Ovary (tissue), 9 donors: ENCODE results near the gene GPD1. TPM values are rescaled to one million over a fixed set of nuclear protein-coding genes. Genes with fewer than 3 reads are reported as not detected.
A peak's percentile ranks its signal among the peaks of the same experiment; 100 is the strongest.

Experiments used
- DNase-seq, 5 donors: peaks; one replicate each; pipeline ENCODE4 v3.0.0-alpha.2; 2019 to 2020
- H3K27ac ChIP-seq, 2 donors: fragments of 200-600 bp; one replicate each; pipeline versions ENCODE4 v1.5.1 to v1.8.0; 2019 to 2022
- H3K27me3 ChIP-seq: fragments of 200-600 bp; one replicate; pipeline ENCODE4 v1.8.0; 2022
- H3K36me3 ChIP-seq: fragments of 200-600 bp; sonication (generic); one replicate; pipeline ENCODE4 v1.5.1; 2019
- H3K4me1 ChIP-seq: one replicate; pipeline ENCODE4 v1.8.1; 2013; ENCODE audit warnings: mild to moderate bottlenecking, moderate library complexity; ENCODE audit not compliant: insufficient read depth
- H3K4me3 ChIP-seq: fragments of 200-600 bp; sonication (generic); one replicate; pipeline ENCODE4 v1.5.1; 2017
- H3K9me3 ChIP-seq, 2 donors: fragments of 200-600 bp in 1 of 2; sonication (generic) in 1 of 2; one replicate each; pipeline versions ENCODE4 v1.5.1 to v1.8.1; 2013 to 2019; ENCODE audit warnings: mild to moderate bottlenecking in 1 of 2, moderate library complexity in 1 of 2
- EP300 ChIP-seq: sonication (generic); formaldehyde crosslinking; IDR thresholded peaks from one replicate; pipeline ENCODE4 v1.6.1; 2017; ENCODE audit warnings: antibody characterized with exemption
- POLR2A ChIP-seq: fragments of 450-650 bp; IDR thresholded peaks from one replicate; pipeline ENCODE4 v1.6.1; 2017; ENCODE audit warnings: antibody characterized with exemption, mild to moderate bottlenecking, moderate library complexity
- WGBS, 3 donors: extraction: QIAGEN DNeasy Blood & Tissue Kit in 1 of 3; methylation state at CpG; one replicate each; pipeline versions ENCODE4 v1.1.5 to v1.1.7; 2013 to 2017; 5-methylcytosine and 5-hydroxymethylcytosine counted together
- intact Hi-C, 4 donors: fragments of 100-400 bp; cut with DNase I; formaldehyde crosslinking; loops; one replicate each; pipeline versions ENCODE4 v1.11.0 to v1.15.1; 2022 to 2023
- polyA plus RNA-seq, 2 donors: library from polyadenylated mRNA; stranded (reverse); fragments of 200-250 nt in 1 of 2; fragments of 350-450 nt in 1 of 2; fragmentation: Illumina TruSeq in 1 of 2; extraction: RNeasy Lipid Tissue Mini Kit (QIAGEN cat#74804) in 1 of 2; gene quantifications; one replicate each; pipeline ENCODE4 v1.2.3, GENCODE V29; 2013 to 2014
- total RNA-seq, 7 donors: library from RNA; depleted of rRNA in 2 of 7; stranded (reverse); fragments of >200 nt in 2 of 7; fragmentation: NEBNext Ultra II Directional in 3 of 7; extraction: Animal tissue kit (Norgen Biotek cat#: 25700) in 3 of 7; gene quantifications; one replicate each; pipeline versions ENCODE4 v1.1.0 to v1.2.4, GENCODE V29; 2016 to 2023
- TF ChIP-seq, protein P1 (sequence below), 3 donors: fragments of 450-650 bp in 2 of 3; fragments of 200-600 bp in 1 of 3; IDR thresholded peaks; one replicate each; pipeline versions ENCODE4 v1.5.1 to v1.8.0; 2016 to 2022; ENCODE audit warnings: antibody characterized with exemption in 3 of 3, mild to moderate bottlenecking in 1 of 3
- donor health status: DM: no; HTN: no; CAD: no; lungs with moderate emphysema.
- donor health status: DM: no; HTN: no; CAD: no.
- donor health status: Bipolar disorder and iron deficiency.
- donor health status: DM: yes; HTN: yes; CAD: no.
- donor health status: DM: no; HTN: no; CAD: no.
- donor health status: DM: yes; HTN: yes; CAD: no.

GPD1 gene
- total and polyA plus RNA-seq, 9 donors: 0.10 to 9.4 (median 0.46) TPM

DNA sequence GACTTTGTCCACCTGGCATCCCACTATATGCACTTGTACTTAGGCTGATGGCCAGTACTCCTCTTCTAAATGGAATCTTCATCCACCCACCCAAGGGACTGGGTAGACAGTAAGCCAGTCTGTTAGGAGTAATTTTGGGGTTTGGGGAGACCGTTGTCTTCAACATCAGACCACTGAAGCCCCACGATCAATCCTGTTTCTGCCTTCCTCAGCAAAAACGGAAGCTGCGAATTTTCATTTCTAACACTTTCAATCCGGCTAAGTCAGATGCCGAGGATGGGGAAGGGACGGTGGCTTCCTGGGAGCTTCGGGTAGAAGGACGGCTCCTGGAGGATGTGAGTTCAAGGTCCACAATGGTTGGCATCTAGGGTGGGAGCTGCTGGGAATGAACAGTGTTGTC is 16.7 kb upstream of the GPD1 start:
- TF ChIP-seq, protein P1, sequence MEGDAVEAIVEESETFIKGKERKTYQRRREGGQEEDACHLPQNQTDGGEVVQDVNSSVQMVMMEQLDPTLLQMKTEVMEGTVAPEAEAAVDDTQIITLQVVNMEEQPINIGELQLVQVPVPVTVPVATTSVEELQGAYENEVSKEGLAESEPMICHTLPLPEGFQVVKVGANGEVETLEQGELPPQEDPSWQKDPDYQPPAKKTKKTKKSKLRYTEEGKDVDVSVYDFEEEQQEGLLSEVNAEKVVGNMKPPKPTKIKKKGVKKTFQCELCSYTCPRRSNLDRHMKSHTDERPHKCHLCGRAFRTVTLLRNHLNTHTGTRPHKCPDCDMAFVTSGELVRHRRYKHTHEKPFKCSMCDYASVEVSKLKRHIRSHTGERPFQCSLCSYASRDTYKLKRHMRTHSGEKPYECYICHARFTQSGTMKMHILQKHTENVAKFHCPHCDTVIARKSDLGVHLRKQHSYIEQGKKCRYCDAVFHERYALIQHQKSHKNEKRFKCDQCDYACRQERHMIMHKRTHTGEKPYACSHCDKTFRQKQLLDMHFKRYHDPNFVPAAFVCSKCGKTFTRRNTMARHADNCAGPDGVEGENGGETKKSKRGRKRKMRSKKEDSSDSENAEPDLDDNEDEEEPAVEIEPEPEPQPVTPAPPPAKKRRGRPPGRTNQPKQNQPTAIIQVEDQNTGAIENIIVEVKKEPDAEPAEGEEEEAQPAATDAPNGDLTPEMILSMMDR (IDR thresholded peaks at IDR 0.05): no peak
- no peak for TF ChIP-seq EP300
- TF ChIP-seq POLR2A: no peak
- H3K4me1 ChIP-seq: peaks cover 2% of the 10 kb centered on the region
- no peaks in the 10 kb centered on the region for H3K9me3 ChIP-seq
- H3K4me3 ChIP-seq: no peak overlapping the region
- 70 to 80% (median 72%) methylated on average over 9 of the region's 9 CpGs for WGBS, 3 donors
- no peak for DNase-seq
- H3K27ac ChIP-seq: no peak overlapping the region
- no peaks in the 10 kb centered on the region for H3K36me3 ChIP-seq
- intact Hi-C loops: loop anchor here in 1 of 4 donors (10.0 kb wide), 1 partner anchor 228 kb away; no protein-coding TSS in a partner anchor
- H3K27me3 ChIP-seq: no peaks in the 10 kb centered on the region

DNA sequence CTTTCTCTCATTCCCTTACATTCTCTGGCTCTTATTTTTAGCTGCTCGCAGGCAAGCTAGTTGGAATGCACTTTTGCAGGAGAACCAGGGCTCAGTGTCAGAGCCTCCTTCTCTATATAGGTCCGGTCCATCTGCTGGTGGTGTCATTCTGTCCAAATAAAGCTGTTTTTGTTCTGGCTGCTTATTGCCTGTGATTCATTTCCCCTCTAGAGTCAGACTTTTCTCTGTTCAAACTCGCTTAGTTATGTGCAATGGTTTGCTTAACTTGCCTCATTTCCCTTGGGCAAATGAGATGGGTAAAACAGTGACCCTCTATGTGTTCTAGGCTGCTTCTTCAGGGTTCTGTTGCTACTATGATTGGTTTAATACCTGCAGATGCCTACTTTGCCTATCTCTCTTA is 15.8 kb upstream of the GPD1 start:
- H3K27ac ChIP-seq: no peak overlapping the region
- H3K9me3 ChIP-seq: no peaks in the 10 kb centered on the region
- H3K36me3 ChIP-seq: no peaks in the 10 kb centered on the region
- intact Hi-C loops: loop anchor here in 1 of 4 donors (10.0 kb wide), 1 partner anchor 227 kb away; no protein-coding TSS in a partner anchor
- WGBS, 3 donors: 65 to 72% (median 69%) methylated on average over 3 of the region's 3 CpGs
- DNase-seq: no peak
- TF ChIP-seq EP300 (no peak), POLR2A (no peak)
- TF ChIP-seq, protein P1 (IDR thresholded peaks at IDR 0.05): no peak
- H3K4me1 ChIP-seq: peaks cover 2% of the 10 kb centered on the region
- H3K27me3 ChIP-seq: no peaks in the 10 kb centered on the region
- H3K4me3 ChIP-seq: no peak overlapping the region

DNA sequence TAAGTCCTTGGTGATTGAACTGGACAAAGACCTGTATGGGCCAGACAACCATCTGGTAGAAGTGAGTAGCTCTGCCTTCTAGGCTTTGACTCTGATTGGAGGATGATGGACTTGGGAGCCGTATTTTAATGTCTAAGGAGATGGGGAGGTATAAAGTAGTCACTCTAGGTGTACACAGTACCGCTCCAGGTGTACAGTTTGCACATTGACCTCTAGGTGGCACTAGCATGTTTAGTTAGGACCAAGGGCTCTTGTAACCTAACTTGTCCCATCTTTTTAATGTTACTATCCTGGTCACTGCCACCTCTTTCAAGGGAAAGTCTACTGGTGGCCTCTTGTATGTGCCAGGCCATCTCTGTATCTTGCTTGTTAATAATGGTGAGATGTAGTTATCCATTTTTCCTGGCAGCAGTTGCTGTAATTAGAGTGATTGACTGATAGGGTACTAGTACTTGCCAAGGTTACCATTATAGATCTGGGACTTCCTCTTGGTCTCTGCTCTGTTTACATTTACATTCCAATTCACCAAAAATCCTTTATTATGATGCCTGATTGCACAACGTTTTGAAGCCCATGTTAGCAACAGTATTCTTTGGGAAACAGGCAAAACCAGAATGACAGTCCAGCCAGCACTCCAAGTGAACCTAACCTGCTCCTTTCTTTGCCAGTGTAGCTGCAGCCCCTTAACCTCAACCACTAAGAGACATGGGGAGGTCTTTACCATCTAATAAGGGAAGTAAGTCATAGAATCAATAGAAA is 15.1 kb upstream of the GPD1 start:
- H3K4me1 ChIP-seq: peaks cover 2% of the 10 kb centered on the region
- no peak overlapping the region for H3K4me3 ChIP-seq
- no peak overlapping the region for H3K27ac ChIP-seq
- H3K36me3 ChIP-seq: no peaks in the 10 kb centered on the region
- no peaks in the 10 kb centered on the region for H3K27me3 ChIP-seq
- WGBS, 3 donors: 18 to 32% (median 24%) methylated on average over 3 of the region's 3 CpGs
- intact Hi-C loops: loop anchor here in 1 of 4 donors (10.0 kb wide), 1 partner anchor 226 kb away; no protein-coding TSS in a partner anchor
- H3K9me3 ChIP-seq: no peaks in the 10 kb centered on the region
- TF ChIP-seq, protein P1 (IDR thresholded peaks at IDR 0.05): peak in 1 of 3 donors; percentile 46
- TF ChIP-seq POLR2A (no peak), EP300 (no peak)
- peak in 1 of 5 donors; percentile 51 for DNase-seq

DNA sequence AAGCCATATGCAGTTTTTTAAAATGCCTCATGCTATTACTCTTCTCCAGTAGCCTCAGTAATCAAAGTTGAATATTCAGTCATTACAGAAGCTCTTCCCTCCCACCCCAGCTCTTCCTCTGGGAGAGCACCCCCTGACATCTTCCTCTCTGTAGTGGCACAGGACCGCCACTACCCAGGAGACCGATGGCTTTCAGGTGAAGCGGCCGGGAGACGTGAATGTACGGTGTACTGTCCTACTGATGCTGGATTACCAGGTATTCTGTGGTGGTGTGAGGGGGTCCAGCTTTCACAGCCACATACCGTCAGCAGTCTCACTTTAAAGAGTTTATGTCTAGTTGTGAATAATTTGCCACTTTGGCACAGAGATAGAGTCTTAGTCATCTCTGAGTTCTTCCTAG is 14.1 kb upstream of the GPD1 start:
- no peak for TF ChIP-seq EP300
- no peak for TF ChIP-seq POLR2A
- TF ChIP-seq, protein P1 (IDR thresholded peaks at IDR 0.05): no peak
- WGBS, 3 donors: 92 to 96% (median 95%) methylated on average over 7 of the region's 7 CpGs
- no peaks in the 10 kb centered on the region for H3K9me3 ChIP-seq
- intact Hi-C loops: loop anchor here in 1 of 4 donors (10.0 kb wide), 1 partner anchor 225 kb away; no protein-coding TSS in a partner anchor
- H3K27ac ChIP-seq: no peak overlapping the region
- H3K4me1 ChIP-seq: no peaks in the 10 kb centered on the region
- no peaks in the 10 kb centered on the region for H3K27me3 ChIP-seq
- H3K4me3 ChIP-seq: no peak overlapping the region
- H3K36me3 ChIP-seq: no peaks in the 10 kb centered on the region
- DNase-seq: no peak
